Jurkat, Clone E6-1 (cell line): ENCODE results near the gene LYRM4.

Source experiments
- DNase-seq: peaks from one replicate; pipeline ENCODE4 v3.0.0-alpha.2; 2011; ENCODE audit warnings: low read depth, low spot score
- H3K4me3 ChIP-seq: 2 replicates; pipeline ENCODE4 v1.5.1; 2011; ENCODE audit warnings: mild to moderate bottlenecking, low read length, control low read depth, moderate library complexity

Gene LYRM4

DNA sequence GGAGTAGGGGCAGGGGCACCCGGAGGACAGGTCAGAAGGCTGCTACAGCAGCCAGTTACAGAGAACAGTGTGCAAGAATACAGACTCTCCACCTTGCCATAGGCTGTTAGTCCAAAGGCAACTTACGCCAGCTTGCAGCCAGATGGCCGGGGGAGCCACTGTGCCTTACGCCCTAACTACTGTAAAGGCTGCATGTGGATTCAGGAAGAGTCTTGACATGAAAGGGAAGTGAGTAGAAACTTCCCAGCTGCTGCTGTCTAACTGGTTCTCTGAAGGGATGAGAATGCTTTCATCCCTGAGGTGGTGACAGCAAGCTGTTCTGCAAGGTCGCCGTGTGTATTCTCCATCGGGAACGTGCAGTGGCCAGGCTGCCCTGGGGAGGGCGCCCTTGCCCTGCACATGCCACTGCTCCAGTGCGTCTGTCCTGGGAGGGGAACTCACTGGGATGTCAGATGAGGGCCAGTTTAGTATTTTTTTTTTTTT lies 46.1 kb downstream of the LYRM4 start:
- DNase-seq = no peak
- H3K4me3 ChIP-seq = no peak overlapping the region

- no peak for DNase-seq
- no peak overlapping the region for H3K4me3 ChIP-seq
Measured at GRCh38 chr6:5213836-5214235, 46.9 kb downstream of the LYRM4 start.

DNA sequence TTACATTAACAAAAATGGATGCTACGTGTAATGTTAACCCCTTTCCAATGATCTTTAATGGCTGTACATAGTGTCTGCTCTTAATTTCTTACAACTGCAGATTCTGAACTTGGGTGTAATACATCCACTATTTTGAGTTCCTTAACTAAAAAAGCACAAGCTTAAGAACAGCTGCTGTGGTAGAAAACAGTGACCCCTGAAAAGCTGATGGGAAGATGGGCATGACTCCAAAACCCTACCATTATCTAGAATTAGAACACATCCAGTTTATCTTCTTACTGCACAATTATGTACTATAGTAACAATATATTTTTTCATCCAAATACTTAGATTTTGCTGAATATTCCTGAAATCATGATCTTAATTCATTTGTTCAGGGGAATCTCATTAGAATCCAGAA lies 49.3 kb downstream of the LYRM4 start:
- H3K4me3 ChIP-seq = no peak overlapping the region
- DNase-seq = no peak

GRCh38 chr6:5208471-5208971 lies 52.2 kb downstream of the LYRM4 start:
- DNase-seq = no peak
- H3K4me3 ChIP-seq = no peak overlapping the region

DNA sequence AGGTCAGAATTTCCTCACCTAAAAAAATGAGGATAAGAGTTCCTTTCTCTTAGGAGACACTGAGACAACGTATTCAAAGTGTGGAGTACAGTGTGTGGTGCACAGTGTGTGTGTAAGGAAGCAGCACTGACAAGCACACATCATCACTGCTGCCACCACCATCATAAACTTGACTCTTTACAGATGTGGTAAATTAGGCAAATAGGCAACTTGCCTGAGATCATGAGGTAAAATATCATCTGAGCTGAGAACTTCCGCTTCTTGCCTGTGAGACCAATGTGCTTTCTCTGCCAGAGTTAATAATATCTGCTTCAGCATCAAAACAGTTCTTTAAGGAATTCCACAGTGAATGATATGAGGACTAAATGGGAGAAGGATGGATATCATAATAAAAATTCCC lies 52.7 kb downstream of the LYRM4 start:
- DNase-seq = peak; percentile 52
- no peak overlapping the region for H3K4me3 ChIP-seq

DNA sequence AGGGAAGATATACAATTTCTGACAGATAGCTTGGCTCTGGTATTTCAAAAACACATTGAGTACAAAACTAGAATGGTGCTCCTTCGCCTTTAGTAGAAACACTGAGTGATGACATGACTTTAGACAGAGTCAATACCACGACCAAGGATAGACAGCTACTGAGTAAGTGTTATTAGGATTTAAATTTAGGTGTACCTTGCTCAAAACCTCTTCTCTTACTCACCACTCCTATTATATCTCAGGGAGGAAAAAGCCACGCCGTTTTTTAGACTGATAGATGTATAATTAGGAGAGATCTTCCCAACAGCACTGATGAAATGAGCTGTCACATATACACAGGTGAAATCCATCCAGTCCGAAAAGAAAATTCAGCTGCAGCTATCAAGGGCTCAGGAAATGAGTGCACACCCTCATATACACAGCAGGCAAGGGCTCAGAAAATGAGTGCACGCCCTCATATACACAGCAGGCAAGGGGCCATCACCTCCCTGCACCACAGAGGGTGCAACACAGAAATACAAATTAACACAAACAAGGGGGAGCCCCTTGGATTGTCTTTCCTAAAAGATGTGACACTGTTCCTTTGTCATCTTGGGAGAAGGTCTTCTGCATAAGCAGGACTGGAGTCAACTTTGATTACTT lies 53.7 kb downstream of the LYRM4 start:
- H3K4me3 ChIP-seq = no peak overlapping the region
- DNase-seq = no peak

DNA sequence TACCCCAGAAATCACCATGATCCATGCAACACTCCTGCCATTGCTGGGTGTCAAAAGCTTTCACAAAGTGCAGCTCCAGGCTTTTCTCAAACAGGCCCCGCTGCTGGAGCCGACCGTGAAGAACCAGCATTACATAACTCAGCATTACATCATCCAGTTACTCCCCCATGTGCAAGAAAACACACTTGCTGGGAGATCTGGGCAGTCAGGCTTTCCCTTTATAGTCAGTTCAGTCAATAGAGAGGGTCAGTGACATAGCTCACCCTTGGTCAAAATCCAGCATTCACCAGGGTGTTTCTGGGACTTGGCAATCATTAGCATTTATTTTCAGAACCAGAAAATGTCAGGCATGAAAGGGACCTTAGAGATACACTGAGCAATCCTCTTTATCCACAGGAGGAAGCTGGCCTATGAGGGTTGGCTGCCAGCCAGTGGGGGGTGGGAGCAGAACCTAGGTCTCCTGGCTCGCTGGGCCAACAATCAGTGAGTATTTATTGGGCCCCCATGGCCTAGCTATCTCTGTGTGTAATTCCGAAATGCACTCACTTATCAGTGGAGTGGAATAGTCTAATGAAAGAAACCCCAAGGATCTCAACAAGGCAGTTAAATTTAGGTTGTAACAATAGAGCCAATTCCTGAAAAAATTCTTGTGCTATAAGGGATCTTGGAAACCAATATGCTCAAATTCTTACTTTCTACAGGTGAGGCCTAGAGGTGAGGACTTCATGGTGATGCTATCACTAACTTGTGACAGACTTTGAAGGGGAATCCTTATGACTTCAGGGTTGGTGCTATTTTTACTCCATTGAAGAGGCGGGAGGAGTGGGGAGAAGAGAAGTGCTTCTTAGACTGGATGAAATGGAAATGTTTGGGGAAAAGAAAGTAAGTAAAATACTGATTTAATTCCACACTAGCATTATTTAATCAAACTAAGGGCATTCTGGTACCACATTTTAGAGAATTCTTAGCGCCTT lies 54.6 kb downstream of the LYRM4 start:
- no peak for DNase-seq

DNA sequence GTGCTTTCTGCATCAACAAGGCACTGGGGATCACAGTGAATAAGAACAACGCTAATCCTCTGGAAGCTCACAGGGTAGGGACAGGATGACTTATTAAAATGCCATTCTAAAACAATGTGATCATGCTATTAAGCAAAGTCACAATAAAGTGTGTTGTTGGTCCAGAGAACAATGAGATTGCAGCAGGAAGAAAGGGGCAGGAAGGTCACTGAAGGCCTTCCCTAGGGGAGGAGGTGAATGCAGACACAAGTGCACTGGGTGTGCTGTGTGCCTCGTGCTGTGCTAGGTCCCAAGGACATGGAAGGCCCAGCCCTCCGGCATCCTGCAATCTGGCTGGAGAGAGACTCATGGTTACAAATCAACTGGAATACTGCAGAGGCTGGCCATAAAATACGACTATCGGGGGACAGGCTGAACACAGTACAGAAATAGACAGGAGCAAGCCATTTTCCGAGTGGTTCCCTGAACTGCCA lies 55.7 kb downstream of the LYRM4 start:
- no peak for DNase-seq
- H3K4me3 ChIP-seq = no peak overlapping the region

More for the DNA sequence above, 54.6 kb downstream of the LYRM4 start:
- no peak overlapping the region for H3K4me3 ChIP-seq

GRCh38 chr6:5204376-5204775 lies 56.4 kb downstream of the LYRM4 start:
- DNase-seq = no peak
- no peak overlapping the region for H3K4me3 ChIP-seq

DNA sequence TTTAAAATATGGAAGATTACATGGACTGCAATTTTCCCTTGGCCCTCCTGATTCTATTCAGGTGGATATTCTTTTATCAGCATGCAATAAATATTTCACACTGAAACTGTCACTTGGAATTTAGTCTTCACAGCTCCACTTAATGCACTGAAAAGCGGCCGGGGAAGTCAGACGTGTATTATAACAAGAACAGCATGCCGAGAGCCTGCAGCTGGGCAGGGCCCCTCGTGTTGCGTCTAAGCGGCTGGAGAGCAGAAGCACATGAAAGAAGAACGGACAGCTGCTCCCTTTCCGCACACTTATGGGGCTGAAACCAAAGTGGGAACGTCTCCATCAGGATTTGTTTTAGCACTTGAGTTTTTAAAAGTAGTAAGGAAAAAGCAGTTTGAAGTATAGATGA lies 57.2 kb downstream of the LYRM4 start:
- no peak for DNase-seq
- H3K4me3 ChIP-seq = no peak overlapping the region

- no peak overlapping the region for H3K4me3 ChIP-seq
- DNase-seq = no peak
Measured at GRCh38 chr6:5202941-5203340, 57.8 kb downstream of the LYRM4 start.

DNA sequence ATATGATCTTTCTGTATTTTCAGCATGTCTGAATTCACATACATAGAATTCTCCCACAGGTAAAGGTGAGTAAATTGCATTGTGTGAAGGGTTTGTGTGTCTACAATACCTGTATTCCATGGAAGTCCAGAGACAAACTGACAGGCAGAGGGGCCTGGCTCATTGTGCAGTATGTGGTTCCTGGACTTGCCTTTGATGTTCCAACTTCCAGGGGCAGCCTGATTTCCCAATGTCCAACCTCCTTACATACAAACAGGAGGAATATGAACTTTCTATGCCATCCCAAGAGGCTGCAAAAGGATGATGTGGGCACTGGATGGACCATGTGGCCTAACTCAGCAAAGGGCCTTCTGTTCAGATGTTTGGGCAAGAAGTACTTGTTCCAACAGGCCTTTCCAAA lies 58.5 kb downstream of the LYRM4 start:
- H3K4me3 ChIP-seq = no peak overlapping the region
- DNase-seq = no peak

GRCh38 chr6:5201271-5201670 lies 59.5 kb downstream of the LYRM4 start:
- no peak for DNase-seq
- no peak overlapping the region for H3K4me3 ChIP-seq

DNA sequence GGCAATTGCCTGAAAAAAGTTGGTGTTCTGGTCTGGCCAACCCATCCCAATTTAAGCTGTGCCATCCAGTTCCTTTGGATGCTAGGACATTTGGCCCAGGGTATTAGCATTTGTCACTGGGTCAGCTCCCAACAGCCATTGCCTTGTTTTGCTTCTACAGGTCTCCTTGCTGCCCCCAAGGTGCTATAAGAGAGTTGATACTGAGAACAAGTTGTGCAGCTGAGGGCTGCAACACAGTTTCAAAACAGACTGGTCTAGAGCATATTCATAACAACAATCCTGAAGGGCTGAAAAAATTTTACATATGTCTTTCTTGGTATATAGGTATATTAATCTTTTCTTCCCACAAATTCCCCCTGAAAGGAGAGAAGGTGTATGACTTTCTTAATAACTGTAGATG lies 61.0 kb downstream of the LYRM4 start:
- H3K4me3 ChIP-seq = no peak overlapping the region
- no peak for DNase-seq

DNA sequence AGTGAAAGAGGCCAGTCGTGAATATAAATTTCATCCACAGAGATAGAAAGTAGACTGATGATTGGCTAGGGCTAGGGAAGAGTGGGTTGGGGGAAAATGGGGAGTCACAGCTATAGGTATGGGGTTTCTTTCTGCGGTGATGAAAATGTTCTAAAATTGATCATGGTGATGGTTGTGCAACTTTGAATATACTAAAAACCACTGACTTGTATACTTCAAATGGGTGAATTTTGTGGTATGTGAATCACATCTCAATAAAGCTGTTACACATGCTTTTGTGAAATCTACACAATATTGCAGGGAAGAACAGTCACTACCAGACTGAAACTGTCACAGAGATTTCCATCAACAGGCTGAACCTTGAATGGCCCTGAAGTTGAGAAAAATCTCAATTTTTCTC lies 61.5 kb downstream of the LYRM4 start:
- no peak for DNase-seq
- no peak overlapping the region for H3K4me3 ChIP-seq

GRCh38 chr6:5197084-5197483 lies 63.7 kb downstream of the LYRM4 start:
- no peak overlapping the region for H3K4me3 ChIP-seq
- no peak for DNase-seq

- no peak overlapping the region for H3K4me3 ChIP-seq
- no peak for DNase-seq
Measured at GRCh38 chr6:5192135-5192794, 68.5 kb downstream of the LYRM4 start.

DNA sequence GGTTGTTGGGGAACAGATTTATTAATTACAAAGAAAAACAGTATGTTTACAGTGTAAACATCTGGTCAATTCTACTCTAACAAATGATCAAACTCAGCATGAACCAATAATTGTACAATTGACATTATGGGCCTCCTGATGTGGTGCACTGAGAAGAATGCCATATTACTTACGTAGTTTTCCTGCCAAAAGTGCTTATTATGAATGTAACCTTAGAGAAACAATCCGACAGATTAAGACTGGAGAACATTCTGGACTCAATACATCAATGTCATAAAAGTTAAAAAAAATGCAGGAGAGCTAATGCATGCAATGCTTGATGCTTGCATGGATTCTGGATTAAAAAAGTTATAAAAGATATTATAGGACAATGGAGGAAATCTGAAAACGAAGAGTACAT lies 69.0 kb downstream of the LYRM4 start:
- no peak for DNase-seq
- no peak overlapping the region for H3K4me3 ChIP-seq

DNA sequence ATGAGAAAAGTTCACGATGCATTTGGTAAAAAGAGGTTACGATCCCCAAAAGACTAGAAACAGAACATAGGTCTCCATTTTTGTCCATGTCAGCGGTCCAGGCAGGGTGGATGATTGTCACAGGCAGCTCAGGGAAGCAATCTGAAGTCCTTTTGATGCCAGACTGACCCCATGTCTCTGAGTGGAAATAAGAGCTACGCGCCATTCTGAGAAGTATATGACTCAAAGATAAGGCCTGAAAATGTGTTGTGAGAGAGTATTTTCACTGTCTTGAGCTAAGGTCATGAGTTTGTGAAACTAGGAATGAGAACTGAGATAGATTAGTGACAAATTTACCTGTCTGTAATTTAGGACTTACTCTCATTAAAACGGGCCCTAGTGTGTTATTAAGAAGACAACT lies 69.5 kb downstream of the LYRM4 start:
- no peak overlapping the region for H3K4me3 ChIP-seq
- DNase-seq = no peak

DNA sequence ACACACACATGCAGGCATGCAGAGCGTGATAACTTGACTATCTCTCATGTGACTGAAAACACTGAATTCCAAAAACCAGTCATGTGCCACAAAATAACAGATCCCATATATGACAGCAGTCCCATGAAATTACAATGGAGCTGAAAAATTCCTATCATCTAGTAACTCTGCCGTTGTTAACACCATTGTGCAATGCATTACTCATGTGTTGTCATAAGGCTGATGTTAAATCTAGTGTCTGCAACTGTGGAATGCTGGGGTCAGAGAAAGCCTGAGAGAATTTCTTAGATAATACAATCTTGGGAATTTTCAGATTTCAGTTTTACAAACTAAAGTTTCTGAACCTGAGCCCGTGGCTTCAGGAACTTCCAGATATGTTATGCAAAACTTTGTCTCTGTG lies 70.2 kb downstream of the LYRM4 start:
- no peak for DNase-seq
- H3K4me3 ChIP-seq = no peak overlapping the region
